NCI-H2171 (cell line): ENCODE data around the gene RBMS1.

Source experiments
- DNase-seq: peaks from one replicate; lab custom pipeline; 2025; lab: John Stamatoyannopoulos, UW

RBMS1 gene

GRCh38 chr2:160332318-160332717, 161.3 kb downstream of the RBMS1 start:
- no peak for DNase-seq

- DNase-seq = no peak
These were observed 162.2 kb downstream of the RBMS1 start for GRCh38 chr2:160331258-160332025.

- no peak for DNase-seq
These were observed 164.6 kb downstream of the RBMS1 start for GRCh38 chr2:160328811-160329527.

- no peak for DNase-seq
These were observed 166.8 kb downstream of the RBMS1 start for GRCh38 chr2:160326786-160327185.

- no peak for DNase-seq
These were observed 168.2 kb downstream of the RBMS1 start for GRCh38 chr2:160325418-160325817.

GRCh38 chr2:160324917-160325316, 168.7 kb downstream of the RBMS1 start:
- no peak for DNase-seq

- no peak for DNase-seq
These were observed 169.3 kb downstream of the RBMS1 start for GRCh38 chr2:160324161-160324800.

- DNase-seq = no peak
These were observed 171.3 kb downstream of the RBMS1 start for GRCh38 chr2:160322320-160322719.

- DNase-seq = no peak
These were observed 172.6 kb downstream of the RBMS1 start for GRCh38 chr2:160321006-160321405.

GRCh38 chr2:160319700-160320099, 173.9 kb downstream of the RBMS1 start:
- DNase-seq = no peak

- DNase-seq = no peak
These were observed 175.4 kb downstream of the RBMS1 start for GRCh38 chr2:160318218-160318617.

- DNase-seq = no peak
These were observed 176.2 kb downstream of the RBMS1 start for GRCh38 chr2:160317181-160318099.

GRCh38 chr2:160315337-160315736, 178.3 kb downstream of the RBMS1 start:
- DNase-seq = no peak

GRCh38 chr2:160310118-160310828, 183.3 kb downstream of the RBMS1 start:
- DNase-seq = no peak

GRCh38 chr2:160309585-160309984, 184.0 kb downstream of the RBMS1 start:
- no peak for DNase-seq

- DNase-seq = no peak
These were observed 184.7 kb downstream of the RBMS1 start for GRCh38 chr2:160308915-160309314.

- no peak for DNase-seq
These were observed 185.1 kb downstream of the RBMS1 start for GRCh38 chr2:160308476-160308875.

- no peak for DNase-seq
These were observed 186.6 kb downstream of the RBMS1 start for GRCh38 chr2:160306985-160307384.

- no peak for DNase-seq
These were observed 188.4 kb downstream of the RBMS1 start for GRCh38 chr2:160305081-160305750.

GRCh38 chr2:160303527-160303926, 190.1 kb downstream of the RBMS1 start:
- no peak for DNase-seq

- DNase-seq = no peak
These were observed 190.5 kb downstream of the RBMS1 start for GRCh38 chr2:160303076-160303475.
